Muscle layer of duodenum (tissue), 2 donors: ENCODE data around the gene FOXP1.

Experiments
- H3K27ac ChIP-seq: one replicate; pipeline ENCODE4 v1.7.0; 2013; ENCODE audit warnings: mild to moderate bottlenecking, low read length
- H3K27me3 ChIP-seq: one replicate; pipeline ENCODE4 v1.7.0; 2013; ENCODE audit warnings: low read depth, mild to moderate bottlenecking, control low read depth, low read length
- H3K36me3 ChIP-seq, 2 donors: one replicate each; pipeline ENCODE4 v1.7.0; 2013; ENCODE audit warnings: low read length in 2 of 2, control low read depth in 1 of 2, mild to moderate bottlenecking in 1 of 2; ENCODE audit not compliant: insufficient read depth in 2 of 2, control insufficient read depth in 1 of 2
- H3K4me1 ChIP-seq, 2 donors: one replicate each; pipeline ENCODE4 v1.7.0; 2013; ENCODE audit warnings: low read length in 2 of 2, mild to moderate bottlenecking in 2 of 2, control low read depth in 1 of 2, moderate library complexity in 1 of 2; ENCODE audit not compliant: insufficient read depth in 2 of 2, control insufficient read depth in 1 of 2
- H3K4me3 ChIP-seq, 2 donors: one replicate each; pipeline ENCODE4 v1.7.0; 2013; ENCODE audit warnings: low read length in 2 of 2, low read depth in 1 of 2, mild to moderate bottlenecking in 1 of 2
- H3K9me3 ChIP-seq, 2 donors: one replicate each; pipeline ENCODE4 v1.7.0; 2013; ENCODE audit warnings: low read length in 2 of 2, control low read depth in 1 of 2, mild to moderate bottlenecking in 1 of 2; ENCODE audit not compliant: control insufficient read depth in 1 of 2
- donor health status: healthy.

FOXP1 gene

DNA sequence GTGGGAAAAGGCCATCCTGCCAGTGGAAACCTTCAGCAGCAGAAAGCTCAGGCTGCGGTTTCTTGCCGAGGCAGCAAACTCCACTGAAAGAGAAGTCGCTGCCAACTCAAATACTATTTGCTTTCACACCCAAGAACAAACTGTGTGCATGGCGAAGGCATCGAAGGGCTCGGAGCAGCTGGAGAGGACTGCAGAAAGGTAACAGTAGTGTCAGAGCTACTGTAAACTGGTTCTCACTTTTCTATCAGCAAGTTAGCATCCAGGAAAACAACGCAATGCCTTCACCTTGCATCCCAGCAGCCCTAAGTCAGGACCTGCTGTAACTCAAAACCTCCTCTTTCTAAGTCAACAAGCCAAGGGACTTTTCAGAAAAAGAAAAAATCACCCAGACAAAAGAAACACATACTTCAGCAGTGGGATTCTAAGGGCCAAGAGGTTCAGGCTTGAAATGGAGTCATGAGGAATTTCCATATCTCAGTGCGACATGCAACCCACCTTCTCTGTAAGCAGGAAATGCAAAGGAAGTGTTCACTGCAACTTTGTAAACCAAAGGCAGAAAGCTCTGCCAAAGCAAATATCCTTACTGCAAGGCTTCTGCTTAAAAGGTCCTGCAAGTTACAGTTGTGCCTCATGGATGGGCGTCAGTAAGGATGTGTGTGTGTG is 193.5 kb downstream of the FOXP1 start:
- H3K4me1 ChIP-seq = peaks cover 0 to 19% of the 10 kb centered on the region in 2 donors

DNA sequence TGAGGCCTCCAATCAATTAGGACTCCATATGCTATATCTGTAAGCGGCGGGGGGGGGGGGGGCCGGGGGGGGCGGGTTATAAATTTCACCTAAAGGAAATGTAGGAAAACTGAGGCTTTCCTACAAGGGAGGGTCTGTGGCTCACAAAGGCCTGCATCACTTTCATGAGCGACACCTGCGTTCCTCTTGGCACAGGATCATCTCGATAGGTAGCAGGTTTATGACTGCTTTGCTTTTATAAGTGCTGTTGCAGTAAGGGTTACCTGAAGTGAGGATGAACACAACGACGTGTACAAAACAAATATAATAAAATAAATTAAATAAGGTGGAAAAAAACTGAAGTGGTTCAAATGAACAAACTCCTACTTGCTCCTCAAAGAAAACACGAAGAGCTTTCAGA is 194.3 kb downstream of the FOXP1 start:
- Histone ChIP-seq H3K9me3 (no peaks in the 10 kb centered on the region), H3K4me1 (peaks cover 0 to 23% of the 10 kb centered on the region in 2 donors), H3K36me3 (no peaks in the 10 kb centered on the region), H3K27me3 (no peaks in the 10 kb centered on the region), H3K27ac (no peak overlapping the region), H3K4me3 (no peak overlapping the region)

More for the DNA sequence above, 193.5 kb downstream of the FOXP1 start:
- H3K4me3 ChIP-seq = peak overlapping the region; percentile 26 to 32
- H3K36me3 ChIP-seq = no peaks in the 10 kb centered on the region
- H3K9me3 ChIP-seq = no peaks in the 10 kb centered on the region
- H3K27me3 ChIP-seq = no peaks in the 10 kb centered on the region
- H3K27ac ChIP-seq = peak overlapping the region; percentile 46

DNA sequence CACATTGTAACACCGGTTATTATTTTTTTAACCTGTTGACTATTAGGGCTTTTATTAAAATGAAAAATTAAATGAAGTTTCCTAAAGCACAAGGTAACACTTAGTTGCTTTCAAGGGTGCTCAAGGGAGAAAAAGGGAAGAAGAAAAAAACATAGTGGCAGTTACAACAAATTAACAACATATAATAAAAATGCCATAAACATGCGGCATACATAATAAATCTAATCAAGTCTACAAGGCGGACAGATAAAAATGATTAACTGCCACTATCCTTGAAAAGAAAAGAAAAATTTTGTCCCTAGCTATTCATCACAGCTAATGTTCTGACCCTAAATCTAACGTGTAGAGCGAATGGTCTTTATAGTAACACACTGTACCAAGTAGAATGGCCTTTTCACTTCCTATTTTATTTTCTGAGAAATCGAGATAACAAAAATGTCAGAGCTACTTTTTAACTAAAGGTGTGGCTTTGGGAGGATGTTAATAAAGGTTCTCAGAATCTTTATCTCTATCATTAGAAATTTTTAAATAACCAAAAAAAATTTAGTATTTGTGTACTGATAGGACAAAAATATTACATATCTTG is 194.9 kb downstream of the FOXP1 start:
- Histone ChIP-seq H3K9me3 (no peaks in the 10 kb centered on the region), H3K4me1 (peaks cover 0 to 19% of the 10 kb centered on the region in 2 donors)

DNA sequence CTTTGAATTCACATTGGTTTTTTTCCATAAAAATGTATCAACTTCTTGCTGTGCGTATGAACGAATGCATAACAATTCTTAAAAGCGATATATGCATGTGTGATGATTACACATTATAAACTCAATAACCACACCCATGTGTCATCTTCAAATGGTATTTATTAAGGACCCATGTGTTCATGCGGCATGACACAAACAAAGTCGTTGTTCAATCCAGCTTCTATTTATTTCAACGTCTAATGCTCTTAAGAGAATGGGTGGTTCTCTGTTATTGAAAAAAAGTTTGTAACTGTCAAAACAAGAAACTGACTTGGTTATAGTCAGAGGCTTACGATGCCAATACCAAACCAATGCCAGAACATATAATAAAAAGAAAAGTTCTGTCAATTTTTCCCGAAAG is 195.9 kb downstream of the FOXP1 start:
- Histone ChIP-seq H3K27me3 (no peaks in the 10 kb centered on the region), H3K27ac (no peak overlapping the region), H3K4me3 (no peak overlapping the region), H3K9me3 (no peaks in the 10 kb centered on the region), H3K36me3 (no peaks in the 10 kb centered on the region), H3K4me1 (peaks cover 0 to 19% of the 10 kb centered on the region in 2 donors)

More for the DNA sequence above, 194.9 kb downstream of the FOXP1 start:
- H3K4me3 ChIP-seq = no peak overlapping the region
- H3K36me3 ChIP-seq = no peaks in the 10 kb centered on the region
- no peaks in the 10 kb centered on the region for H3K27me3 ChIP-seq
- H3K27ac ChIP-seq = no peak overlapping the region

DNA sequence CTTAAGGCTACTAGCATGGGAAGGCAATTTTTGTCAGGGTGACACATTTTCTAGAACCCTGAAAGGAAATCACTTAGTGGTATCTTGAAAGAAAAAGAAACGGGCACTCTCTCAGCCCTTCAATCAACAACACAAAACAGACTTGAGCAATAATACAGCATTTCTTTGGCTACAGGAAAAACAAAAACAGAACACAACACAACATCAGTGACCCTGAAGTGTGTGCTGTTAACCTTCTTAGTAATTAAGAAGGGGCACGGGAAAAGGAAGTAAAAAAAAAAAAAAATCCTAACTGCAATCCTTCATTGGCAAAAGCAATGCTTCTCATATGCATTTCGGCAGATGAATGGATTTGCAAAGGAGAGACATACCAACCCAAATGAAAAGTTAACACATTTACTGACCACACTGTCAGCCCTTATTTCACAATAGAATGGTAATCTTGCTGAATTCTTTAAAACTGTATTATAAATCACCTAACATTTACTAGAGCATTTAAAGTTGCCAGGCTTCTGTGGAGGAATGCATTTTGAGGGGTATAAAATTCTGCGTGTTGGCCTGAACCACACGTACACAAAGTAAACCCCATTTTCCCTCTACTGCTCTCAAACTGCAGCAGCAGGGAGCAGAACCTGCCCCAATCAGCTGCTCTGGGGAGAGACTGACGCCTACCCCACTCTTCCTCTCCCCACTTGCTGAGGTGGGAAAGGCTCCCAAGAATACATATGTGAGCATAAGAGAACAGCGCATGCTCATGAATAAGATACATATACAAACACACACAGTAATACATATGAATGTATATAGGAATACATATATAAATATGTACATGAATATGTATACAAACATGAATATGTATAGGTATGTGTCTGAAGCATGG is 198.5 kb downstream of the FOXP1 start:
- Histone ChIP-seq H3K27ac (no peak overlapping the region), H3K4me1 (peaks cover 0 to 8% of the 10 kb centered on the region in 2 donors), H3K27me3 (no peaks in the 10 kb centered on the region), H3K4me3 (no peak overlapping the region), H3K36me3 (no peaks in the 10 kb centered on the region), H3K9me3 (no peaks in the 10 kb centered on the region)

DNA sequence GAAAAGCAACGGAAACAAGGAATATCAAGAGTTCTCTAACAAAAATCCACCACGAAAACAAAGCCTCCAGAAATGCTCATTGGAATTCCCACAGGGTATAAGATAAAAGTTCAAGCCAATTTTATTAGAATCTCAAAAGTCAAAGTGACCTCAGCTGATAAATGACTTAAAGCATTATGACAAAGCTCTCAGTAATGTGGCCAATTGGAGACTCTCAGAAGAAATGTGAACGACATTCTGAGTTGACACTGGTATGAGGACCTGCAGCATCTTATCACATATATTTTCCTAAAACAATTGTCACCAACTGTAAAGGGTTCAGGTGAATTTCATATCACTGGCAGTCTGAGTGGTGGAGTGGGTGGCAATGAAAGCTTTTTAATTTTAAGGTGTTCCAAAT is 199.1 kb downstream of the FOXP1 start:
- Histone ChIP-seq H3K27ac (no peak overlapping the region), H3K36me3 (no peaks in the 10 kb centered on the region), H3K27me3 (no peaks in the 10 kb centered on the region), H3K4me1 (peaks cover 0 to 3% of the 10 kb centered on the region in 2 donors), H3K9me3 (no peaks in the 10 kb centered on the region), H3K4me3 (no peak overlapping the region)

DNA sequence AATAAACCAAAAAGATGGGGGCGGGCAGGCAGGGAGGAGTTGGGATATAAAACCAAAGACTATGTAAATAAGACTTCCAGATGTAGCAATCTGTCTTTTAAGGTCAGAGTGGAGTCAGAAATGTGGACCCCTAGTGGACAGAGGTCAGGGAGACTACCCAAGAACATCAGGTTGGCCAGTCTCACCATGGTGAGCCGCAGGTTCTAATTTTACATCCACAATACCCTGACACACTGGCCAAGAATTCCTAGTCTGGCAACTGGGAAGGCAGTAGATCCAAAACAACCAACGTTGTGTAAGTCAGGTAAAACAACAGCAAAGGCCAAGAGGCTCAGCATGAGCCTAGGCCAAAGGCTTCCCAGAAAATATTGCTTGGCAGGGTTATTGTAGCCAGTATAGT is 203.4 kb downstream of the FOXP1 start:
- peaks cover 0 to 3% of the 10 kb centered on the region in 2 donors for H3K4me1 ChIP-seq
- no peaks in the 10 kb centered on the region for H3K9me3 ChIP-seq
- H3K27ac ChIP-seq = no peak overlapping the region
- no peaks in the 10 kb centered on the region for H3K36me3 ChIP-seq
- no peaks in the 10 kb centered on the region for H3K27me3 ChIP-seq
- H3K4me3 ChIP-seq = no peak overlapping the region

DNA sequence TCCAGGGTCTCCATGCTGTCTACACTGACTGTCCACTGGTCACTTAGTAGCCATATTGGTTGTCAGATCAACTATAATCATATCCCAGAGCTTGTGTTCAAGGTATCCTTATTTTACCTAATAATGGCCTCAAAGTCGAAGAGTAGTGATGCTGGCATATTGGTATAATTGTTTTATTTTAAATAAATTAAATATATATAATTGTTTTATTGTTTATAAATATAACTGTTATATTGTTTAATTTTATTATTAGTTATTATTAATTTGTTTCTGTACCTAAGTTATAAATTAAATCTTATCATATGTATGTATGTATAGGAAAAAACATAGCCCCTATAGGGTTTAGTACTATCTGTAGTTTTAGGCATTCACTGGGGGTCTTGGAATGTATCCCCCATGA is 205.0 kb downstream of the FOXP1 start:
- no peak overlapping the region for H3K4me3 ChIP-seq
- no peaks in the 10 kb centered on the region for H3K9me3 ChIP-seq
- no peaks in the 10 kb centered on the region for H3K4me1 ChIP-seq
- H3K36me3 ChIP-seq = no peaks in the 10 kb centered on the region
- H3K27ac ChIP-seq = no peak overlapping the region
- H3K27me3 ChIP-seq = no peaks in the 10 kb centered on the region

DNA sequence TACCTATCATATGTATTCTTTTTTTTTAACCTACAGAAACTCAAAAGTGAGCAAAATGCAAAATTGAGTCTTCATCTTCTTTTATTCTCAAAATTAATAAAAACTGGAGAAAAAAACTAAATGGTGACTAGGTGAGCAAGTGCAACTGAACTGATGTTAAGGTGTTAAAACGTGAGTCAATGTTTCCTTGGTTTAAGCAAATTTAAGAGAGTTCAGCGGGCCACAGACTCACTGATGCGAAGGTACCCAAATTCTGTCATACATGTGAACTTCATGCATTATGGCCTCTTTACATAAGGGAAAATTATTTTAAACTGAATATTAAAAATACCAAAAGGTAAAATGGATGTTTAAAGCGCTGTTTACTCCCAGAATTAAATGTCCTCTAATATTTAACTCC is 206.6 kb downstream of the FOXP1 start:
- no peaks in the 10 kb centered on the region for H3K9me3 ChIP-seq
- H3K36me3 ChIP-seq = no peaks in the 10 kb centered on the region
- no peaks in the 10 kb centered on the region for H3K4me1 ChIP-seq
- H3K4me3 ChIP-seq = no peak overlapping the region
- H3K27ac ChIP-seq = no peak overlapping the region
- H3K27me3 ChIP-seq = no peaks in the 10 kb centered on the region

DNA sequence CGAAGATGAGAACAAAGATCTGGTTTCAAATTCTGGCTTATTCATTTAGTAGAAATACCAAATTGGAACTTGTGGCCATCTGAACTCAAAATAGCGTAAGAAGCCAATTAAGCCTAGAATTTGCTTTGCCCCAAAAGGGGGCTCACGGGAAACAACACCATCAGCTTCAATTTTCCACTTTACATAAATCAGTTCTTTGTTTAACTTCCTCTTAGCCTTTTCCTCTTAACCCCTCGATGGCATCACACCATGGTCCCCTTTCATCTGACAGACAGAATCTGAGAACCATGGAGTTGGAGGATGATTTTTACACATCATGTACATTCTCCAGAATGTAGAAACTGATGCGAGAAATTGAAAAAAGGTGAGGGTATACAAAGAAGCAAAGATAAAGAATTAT is 207.0 kb downstream of the FOXP1 start:
- H3K9me3 ChIP-seq = no peaks in the 10 kb centered on the region

DNA sequence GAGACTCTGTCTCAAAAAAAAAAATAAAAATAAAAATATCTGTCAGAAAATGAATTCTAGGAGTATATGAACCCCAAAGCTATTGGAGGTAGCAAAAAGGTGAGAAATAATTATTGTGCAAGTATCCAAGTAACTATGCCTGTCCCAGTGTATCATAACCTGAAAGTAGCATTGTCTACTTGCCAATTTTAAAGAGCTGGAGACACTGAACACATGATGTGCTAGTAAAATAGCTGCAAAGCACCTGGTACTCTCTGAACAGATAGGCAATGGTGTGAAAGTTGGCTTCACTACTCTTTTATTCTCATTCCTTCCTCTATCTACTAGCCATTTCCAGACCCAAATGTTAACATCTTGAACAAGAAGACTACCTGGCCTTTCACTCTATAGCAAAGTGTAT is 208.9 kb downstream of the FOXP1 start:
- no peaks in the 10 kb centered on the region for H3K36me3 ChIP-seq

More for the DNA sequence above, 207.0 kb downstream of the FOXP1 start:
- H3K4me1 ChIP-seq = no peaks in the 10 kb centered on the region
- H3K27me3 ChIP-seq = no peaks in the 10 kb centered on the region
- no peaks in the 10 kb centered on the region for H3K36me3 ChIP-seq
- no peak overlapping the region for H3K27ac ChIP-seq
- H3K4me3 ChIP-seq = no peak overlapping the region

More for the DNA sequence above, 208.9 kb downstream of the FOXP1 start:
- Histone ChIP-seq H3K27ac (no peak overlapping the region), H3K9me3 (no peaks in the 10 kb centered on the region), H3K4me3 (no peak overlapping the region), H3K4me1 (peaks cover 0 to 13% of the 10 kb centered on the region in 2 donors), H3K27me3 (no peaks in the 10 kb centered on the region)
